GM19468 (cell line): Measurements from ENCODE around the gene WDR81.
"Not testable (repeated sequence)": the region's sequence is repeated elsewhere in the genome, so short reads cannot be mapped to it uniquely, and the experiment has no call there.

Experiments
- ATAC-seq: cut with Tn5 transposase; IDR thresholded peaks from one replicate; pipeline ENCODE4 v1.9.1; 2021; ENCODE audit warnings: mild to moderate bottlenecking, moderate library complexity, moderate number of reproducible peaks; ENCODE audit not compliant: unreplicated experiment; ENCODE audit errors: extremely low read depth

WDR81 gene

DNA sequence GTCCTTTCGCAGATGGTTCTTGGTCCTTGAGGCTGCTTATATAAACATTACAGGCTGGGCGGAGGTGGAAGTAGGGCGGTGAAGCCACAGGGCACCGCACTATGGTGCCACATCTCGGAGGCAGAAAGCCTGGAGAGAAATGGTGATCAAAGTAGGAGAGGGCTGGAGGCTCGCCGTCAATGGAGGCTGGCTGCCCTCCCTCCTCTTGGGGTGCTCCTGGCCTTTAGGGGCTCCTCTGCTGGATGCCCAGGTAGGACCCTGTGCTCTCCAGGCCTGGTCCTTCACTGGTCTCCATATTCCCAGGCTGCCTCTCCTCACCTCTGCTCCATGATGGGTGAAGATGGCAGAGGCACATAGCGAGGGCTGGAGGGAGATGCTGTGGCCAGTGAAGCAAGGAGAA lies 12.2 kb upstream of the WDR81 start:
- no peak for ATAC-seq

DNA sequence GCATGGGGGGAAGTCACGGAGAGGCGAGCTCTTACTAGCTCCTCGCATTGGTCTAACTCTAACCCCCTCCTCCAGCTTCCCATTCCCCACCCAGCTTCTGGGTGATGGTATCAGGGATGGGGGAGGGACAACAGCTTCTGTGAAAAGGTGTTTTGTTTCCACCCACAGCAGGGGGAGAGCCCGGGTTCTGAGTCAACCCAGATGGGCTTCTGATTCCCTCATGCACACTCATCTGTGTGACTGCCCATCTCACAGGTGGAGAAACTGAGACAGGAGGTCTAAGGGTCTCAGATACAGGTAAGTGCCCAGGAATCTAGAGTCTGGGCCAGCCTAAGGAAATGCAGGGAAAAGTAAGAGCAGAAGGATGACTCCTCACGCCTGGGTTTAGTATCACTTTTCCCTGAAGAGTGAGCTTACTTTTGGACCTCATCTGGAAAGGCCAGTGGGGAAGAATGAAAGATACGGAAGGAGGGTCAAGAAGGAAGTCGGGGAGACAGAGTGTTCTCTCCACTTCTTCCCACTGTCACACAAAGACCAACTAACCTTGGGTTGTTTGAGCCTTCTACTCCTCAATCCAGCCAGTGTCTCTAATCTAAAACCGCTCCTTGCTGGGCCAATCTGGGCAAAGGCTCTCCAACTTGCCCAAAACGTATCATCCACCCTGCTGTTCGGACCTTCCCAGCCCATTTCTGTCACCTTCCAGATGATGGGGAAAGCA lies 11.2 kb upstream of the WDR81 start:
- no peak for ATAC-seq

DNA sequence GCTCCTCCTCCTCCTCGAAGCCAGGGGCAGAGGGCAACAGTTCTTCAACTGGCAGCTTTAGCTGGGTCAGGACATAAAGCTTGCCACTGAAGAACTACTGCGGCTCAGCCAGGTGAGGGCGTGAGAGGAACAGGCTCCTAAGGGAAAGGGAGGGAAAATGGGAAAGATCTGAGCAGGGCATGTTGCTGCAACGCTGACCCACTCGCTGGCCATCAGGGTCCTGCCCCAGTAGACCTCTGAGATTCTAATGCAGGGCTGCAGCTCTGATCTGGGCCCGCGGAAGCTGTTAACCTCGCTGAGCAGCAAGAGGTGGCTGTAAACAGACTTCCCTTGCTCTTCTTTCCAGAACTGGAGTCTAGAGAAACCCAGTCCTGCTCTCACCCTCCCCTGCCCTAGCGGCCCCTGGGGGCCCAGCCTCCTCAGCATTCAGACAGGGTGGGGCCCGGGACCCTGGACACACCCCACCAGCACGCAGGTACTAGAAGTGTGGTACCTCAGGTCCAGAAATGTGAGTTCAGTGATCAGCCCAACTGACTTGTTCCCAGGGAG lies 10.6 kb upstream of the WDR81 start:
- ATAC-seq: no peak

DNA sequence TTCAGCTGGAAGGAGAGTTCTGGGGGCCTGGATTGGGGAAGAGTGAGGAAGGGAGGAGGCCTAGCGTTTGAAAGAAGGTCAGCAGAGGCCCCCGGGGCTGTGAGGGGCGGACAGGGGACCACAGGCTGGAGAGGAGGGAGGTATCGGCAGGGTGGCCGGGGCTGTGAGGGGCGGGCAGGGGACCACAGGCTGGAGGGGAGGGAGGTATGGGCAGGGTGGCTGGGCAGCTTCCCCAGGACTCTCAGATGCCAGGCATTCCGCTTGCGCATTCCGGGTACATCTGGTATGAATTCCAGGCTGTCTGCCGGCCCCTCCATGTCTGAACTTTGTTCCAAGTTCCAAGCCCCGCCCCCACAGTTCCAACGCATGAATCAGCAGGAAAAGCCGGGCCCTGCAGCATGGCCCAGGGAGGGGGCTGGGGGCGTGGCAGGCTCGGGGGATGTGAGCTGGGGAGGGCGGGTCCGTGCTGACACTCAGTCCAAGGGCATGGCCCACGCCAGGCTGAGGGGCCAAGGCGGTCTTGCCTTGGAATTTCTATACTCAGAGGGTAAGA lies 10.0 kb upstream of the WDR81 start:
- ATAC-seq: no peak

DNA sequence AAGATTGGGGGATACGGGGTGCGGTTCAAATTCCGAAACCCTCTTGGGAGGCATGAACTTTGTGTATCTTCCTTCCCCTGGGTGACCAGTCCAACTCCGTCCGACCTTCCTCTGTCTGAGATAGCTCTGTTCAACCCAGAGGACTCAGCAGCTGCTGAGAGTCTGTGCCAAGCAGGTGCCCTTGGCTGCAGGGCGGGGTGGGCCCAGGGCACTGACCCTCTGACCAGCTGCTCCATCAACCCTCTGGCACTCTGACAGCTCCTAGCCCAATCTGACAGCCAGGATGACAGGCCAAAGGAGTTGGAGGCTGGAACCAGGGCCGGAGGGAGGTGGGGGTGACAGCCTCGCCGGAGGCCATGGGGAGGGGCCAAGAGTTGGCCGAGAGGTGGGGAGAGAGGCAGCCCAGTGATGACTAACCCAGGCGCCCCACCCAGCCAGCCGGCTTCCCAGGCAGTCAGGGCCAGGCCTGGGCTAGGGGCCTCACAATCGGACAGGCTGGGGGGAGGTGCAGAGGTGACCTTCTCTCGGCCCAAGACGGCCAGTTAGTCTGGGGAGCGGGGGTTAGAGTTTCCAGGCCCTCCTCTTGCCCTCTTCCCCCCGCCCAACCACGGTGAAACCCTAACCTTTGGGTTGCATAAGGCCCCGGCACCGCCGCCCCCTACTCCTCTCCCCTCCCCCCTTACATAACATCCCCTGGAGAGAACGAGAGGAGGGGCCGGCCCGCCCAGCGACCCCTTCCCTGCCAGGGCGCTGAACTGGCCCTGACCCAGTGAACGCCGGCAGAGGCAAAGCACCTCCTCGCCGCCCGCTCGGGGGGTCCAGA lies 9.3 kb upstream of the WDR81 start:
- no peak for ATAC-seq

DNA sequence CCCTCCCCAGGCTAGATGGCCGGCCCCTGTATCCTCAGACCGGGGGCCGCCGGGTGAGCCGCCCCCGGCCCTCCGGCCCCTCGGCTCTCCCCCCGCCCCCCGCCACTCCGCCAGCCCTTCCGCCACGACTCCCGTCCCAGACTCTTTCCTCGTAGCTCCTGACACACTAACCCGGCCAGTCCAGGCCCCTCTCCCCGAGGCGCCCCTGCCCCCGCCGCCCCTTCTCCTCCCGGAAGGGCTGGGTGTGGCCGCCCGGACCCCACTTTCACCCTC lies 8.8 kb upstream of the WDR81 start:
- ATAC-seq: no peak

DNA sequence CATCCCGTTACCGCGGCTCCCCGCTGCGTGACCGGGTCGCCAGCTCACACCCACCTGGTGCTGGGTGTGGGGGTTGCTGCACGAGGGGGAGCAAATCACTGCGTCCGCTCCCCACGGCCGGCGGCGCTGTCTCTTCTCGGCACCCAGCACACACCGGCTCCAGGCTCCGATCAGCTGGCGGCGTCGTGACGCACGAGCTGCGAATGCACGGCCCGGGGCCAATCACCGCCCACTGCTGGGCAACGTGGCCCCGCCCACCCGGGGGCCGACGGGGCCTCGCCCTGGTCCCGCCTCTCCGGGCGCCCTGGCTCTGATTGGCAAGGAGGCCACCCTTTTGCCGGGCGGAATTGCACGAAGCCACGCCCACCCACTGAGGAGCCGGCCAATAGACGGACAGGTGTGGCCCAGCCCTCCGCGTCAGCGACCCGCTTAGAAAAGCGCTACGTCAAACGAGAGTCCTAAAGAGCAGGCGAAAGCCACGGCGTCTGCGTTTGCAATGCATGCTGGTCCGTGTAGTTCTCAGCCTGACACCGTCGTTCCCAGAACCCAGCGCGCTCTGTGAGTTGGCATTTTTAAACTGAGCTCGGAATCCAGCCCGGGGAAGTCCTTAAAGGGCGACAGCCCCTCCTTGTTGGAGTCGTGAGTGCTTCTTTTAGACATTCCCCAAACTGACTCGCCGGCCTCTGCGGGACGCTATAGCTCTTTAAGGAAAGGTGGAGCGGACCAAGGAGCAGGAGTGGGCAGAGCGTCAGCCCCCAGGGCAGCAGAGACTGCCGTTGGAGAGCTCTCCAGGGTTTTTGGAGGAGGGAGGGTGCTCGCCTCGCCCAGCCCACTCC lies 8.2 kb upstream of the WDR81 start:
- peak; percentile 71 for ATAC-seq

DNA sequence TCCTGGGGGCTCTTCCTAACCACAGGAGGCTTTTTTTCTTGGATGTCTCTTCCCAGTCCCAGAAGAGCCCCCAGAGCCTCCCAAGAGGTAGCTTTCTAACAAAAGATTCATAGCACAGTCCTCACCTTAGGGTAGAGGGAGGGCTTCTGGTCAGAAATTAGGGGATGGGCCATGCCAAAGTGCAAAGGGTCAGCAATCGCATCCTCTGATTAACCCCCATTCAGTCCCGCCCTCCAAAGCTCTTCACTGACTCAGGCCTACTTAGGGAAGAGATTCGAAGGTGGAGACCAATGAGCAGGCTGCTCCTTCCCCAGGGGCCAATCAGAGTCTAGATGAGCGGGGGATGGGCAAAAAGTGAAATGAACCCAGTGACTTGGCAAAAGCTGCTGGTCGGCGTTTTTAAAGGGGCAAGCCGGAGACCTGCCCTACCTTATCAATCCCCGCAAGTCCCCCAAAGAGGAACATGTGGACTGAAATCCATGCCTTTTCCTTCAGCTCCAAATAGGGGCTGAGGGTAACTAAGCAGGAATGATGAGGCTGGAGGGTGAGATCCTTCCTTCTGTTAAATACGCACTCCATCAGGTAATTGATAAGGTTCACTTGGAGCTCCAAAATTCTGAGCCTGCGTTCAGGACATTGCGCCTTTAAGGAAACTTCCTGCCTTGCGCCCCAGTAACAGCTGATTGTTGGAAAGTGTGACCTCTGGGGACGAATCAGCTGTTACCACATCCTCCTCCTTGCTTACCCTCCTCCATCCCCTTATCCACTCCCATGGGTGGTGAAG lies 7.4 kb upstream of the WDR81 start:
- ATAC-seq: peak; percentile 37

DNA sequence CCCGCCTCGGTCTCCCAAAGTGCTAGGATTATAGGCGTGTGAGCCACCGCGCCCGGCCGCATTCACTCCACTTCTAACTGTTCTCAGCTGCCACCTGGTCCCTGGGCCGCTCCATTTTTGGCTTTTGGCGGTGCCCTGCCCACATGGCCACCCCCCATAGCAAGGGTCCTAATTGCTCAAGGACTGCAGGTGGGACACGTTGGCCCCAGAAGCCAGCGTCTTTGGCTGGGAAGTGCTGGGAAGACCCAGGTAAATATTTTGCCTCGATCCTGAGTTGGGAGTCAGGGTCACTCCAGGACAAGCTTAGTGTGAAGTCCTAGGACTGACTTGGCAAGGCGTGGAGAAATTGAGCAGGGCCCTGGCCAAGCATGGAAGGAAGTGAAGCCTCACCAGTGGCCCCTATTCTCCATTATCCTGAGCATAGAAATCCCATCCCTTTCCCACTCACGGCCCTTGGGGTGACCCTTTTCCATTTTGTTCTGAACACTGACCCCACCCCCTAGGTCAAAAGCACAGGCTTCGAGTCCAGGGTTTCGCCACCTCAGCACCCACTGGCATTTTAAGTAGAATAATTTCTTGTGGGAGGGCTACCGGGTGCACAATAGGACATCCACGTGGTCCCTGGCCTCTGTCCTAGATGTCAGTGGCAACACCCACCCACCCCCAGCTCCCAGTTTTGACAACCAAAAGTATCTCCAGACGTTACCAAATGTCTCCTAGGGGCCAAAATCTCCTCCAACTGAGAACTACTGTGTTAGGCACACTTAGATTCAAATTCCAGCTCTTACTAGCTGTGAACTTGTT lies 5.9 kb upstream of the WDR81 start:
- ATAC-seq: no peak

DNA sequence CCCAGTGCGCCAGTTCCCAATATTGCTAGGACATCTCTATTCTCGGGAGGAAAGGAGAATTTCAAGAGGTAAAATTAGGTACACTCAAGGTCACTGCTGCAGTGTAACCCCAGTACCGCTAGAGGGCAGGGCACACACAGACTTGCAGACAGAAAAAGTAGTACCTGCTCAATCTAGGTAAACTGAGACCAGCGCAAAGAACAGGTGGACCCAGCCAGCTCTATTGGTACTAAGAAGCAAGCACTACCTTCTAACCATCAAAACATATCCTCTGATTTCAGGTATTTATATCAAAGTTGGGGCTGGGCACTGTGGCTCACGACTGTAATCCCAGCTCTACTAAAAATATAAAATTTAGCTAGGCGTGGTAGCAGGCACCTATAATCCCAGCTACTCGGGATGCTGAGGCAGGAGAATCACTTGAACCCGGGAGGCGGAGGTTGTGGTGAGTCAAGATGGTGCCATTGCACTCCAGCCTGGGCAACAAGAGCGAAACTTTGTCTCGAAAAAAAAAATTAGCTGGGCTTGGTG lies 3.6 kb upstream of the WDR81 start:
- no peak for ATAC-seq

DNA sequence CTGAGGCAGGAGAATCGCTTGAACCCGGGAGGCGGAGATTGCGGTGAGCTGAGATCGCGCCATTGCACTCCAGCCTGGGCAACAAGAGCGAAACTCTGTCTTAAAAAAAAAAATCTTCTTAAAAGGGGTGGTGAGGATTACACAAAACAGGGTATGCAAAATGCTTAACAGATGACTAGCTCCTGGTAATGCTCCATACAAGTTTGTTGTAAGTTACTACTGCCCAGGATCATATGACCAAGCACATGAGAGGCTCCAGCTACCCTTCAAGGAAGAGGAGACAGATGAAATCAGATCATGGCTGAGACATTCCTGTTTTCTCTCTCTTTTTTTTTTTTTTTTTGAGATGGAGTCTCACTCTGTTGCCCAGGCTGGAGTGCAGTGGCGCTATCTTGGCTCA lies 2.5 kb upstream of the WDR81 start:
- not testable (repeated sequence) for ATAC-seq

DNA sequence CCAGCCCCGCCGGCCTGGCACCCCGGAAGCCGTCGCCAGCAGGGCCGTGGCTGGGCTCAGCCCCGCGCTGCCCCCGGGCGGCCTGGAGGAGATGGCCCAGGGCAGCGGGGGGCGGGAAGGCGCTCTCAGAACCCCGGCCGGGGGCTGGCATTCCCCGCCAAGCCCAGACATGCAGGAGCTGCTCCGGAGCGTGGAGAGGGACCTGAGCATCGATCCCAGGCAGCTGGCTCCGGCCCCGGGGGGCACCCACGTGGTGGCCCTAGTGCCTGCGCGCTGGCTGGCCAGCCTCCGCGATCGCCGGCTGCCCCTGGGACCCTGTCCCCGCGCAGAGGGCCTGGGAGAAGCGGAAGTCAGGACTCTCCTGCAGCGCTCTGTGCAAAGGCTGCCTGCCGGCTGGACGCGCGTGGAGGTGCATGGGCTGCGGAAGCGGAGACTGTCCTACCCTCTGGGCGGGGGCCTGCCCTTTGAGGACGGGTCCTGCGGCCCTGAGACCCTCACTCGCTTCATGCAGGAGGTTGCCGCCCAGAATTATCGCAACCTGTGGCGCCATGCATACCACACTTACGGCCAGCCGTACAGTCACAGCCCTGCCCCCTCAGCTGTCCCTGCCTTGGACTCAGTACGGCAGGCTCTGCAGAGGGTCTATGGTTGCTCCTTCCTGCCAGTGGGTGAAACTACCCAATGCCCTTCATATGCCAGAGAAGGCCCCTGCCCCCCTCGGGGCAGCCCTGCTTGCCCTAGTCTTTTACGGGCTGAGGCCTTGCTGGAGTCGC lies 551 bp downstream of the WDR81 start:
- ATAC-seq: no peak

DNA sequence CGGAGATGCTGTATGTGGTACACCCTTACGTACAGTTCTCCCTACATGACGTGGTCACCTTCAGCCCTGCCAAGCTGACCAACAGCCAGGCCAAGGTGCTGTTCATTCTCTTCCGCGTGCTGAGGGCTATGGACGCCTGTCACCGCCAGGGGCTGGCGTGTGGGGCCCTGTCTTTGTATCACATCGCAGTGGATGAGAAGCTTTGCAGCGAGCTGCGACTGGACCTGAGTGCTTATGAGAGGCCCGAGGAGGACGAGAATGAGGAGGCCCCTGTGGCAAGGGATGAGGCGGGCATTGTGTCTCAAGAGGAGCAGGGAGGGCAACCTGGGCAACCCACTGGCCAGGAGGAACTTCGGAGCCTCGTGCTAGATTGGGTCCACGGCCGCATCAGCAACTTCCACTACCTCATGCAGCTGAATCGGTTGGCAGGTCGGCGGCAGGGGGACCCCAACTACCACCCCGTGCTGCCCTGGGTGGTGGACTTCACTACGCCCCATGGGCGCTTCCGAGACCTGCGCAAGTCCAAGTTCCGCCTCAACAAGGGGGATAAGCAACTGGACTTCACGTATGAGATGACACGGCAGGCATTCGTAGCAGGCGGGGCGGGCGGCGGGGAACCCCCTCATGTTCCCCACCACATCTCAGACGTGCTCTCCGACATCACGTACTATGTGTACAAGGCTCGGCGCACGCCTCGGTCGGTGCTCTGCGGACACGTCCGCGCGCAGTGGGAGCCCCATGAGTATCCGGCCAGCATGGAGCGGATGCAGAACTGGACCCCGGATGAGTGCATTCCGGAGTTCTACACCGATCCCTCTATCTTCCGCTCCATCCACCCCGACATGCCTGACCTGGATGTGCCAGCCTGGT lies 1.4 kb downstream of the WDR81 start:
- ATAC-seq: no peak

DNA sequence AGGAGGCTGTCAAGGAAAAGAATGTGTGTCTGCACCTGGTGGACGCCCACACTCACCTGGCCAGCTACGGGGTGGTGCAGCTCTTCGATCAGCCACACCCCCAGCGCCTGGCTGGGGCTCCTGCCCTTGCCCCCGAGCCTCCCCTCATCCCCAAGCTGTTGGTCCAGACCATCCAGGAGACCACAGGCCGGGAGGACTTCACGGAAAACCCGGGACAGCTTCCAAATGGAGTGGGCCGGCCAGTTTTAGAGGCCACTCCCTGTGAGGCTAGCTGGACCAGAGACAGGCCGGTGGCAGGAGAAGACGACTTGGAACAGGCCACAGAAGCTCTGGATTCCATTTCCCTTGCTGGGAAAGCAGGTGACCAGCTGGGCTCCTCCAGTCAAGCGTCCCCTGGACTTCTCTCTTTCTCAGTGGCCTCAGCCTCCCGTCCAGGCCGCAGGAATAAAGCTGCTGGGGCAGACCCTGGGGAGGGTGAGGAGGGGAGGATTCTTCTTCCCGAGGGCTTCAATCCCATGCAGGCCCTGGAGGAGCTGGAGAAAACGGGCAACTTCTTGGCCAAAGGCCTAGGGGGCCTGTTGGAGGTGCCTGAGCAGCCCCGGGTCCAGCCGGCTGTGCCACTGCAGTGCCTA lies 2.2 kb downstream of the WDR81 start:
- no peak for ATAC-seq

DNA sequence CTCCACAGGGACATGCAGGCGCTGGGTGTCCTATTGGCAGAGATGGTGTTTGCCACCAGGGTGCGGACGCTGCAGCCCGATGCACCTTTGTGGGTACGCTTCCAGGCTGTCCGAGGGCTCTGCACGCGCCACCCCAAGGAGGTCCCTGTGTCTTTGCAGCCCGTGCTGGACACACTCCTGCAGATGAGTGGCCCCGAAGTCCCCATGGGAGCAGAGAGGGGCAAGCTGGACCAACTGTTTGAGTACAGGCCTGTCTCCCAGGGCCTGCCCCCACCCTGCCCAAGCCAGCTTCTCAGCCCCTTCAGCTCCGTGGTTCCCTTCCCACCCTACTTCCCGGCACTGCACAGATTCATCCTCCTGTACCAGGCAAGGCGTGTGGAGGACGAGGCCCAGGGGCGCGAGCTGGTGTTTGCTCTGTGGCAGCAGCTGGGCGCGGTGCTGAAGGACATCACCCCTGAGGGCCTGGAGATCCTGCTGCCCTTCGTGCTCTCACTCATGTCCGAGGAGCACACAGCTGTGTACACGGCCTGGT lies 2.8 kb downstream of the WDR81 start:
- no peak for ATAC-seq

DNA sequence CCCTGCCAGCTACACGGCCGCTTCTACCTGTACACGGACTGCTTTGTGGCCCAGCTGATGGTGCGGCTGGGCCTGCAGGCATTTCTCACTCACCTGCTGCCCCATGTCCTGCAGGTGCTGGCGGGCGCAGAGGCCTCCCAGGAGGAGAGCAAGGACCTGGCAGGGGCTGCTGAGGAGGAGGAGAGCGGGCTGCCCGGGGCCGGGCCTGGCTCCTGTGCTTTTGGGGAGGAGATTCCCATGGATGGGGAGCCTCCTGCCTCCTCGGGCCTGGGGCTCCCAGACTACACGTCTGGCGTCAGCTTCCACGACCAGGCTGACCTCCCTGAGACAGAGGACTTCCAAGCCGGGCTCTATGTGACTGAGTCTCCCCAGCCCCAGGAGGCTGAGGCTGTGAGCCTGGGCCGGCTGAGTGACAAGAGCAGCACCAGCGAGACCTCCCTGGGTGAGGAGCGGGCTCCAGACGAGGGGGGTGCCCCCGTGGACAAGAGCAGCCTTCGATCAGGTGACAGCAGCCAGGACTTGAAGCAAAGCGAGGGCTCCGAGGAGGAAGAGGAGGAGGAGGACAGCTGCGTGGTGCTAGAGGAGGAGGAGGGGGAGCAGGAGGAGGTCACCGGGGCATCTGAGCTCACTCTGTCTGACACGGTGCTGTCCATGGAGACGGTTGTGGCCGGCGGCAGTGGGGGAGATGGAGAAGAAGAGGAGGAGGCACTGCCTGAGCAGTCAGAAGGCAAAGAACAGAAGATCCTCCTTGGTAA lies 3.5 kb downstream of the WDR81 start:
- no peak for ATAC-seq
